Keratinocyte (primary cell): ENCODE data around the gene CATSPERZ. TPM values are rescaled to one million over a fixed set of nuclear protein-coding genes. Genes with fewer than 3 reads are reported as not detected.

ENCODE experiments used
- DNase-seq: peaks from one replicate; pipeline ENCODE4 v3.0.0-alpha.2; 2011; ENCODE audit warnings: low read depth, missing footprints, low spot score
- FAIRE-seq: peaks from 2 replicates; lab custom pipeline; 2011; peaks lifted over from hg19 to GRCh38; lab: Jason Lieb, UNC
- H2AFZ ChIP-seq: 2 replicates; pipeline ENCODE4 v1.6.0; 2012; ENCODE audit warnings: low read length, control low read depth, inconsistent platforms; ENCODE audit not compliant: control insufficient read depth
- H3K27ac ChIP-seq: 2 replicates; pipeline ENCODE4 v1.5.1; 2011; ENCODE audit warnings: low read length; ENCODE audit not compliant: control insufficient read depth, insufficient read depth
- H3K27me3 ChIP-seq: 3 replicates; pipeline ENCODE4 v1.6.0; 2011; ENCODE audit warnings: low read length; ENCODE audit not compliant: control insufficient read depth, insufficient read depth; ENCODE audit errors: extremely low read depth
- H3K36me3 ChIP-seq, 2 experiments: 2 replicates in 1 of 2; 3 replicates in 1 of 2; pipeline ENCODE4 v1.5.1; 2011; ENCODE audit warnings: low read length in 2 of 2, mild to moderate bottlenecking in 1 of 2; ENCODE audit not compliant: control insufficient read depth in 2 of 2, insufficient read depth in 2 of 2; ENCODE audit errors: extremely low read depth in 1 of 2
- H3K4me1 ChIP-seq: 3 replicates; pipeline ENCODE4 v1.5.1; 2011; ENCODE audit warnings: low read length; ENCODE audit not compliant: control insufficient read depth, insufficient read depth; ENCODE audit errors: extremely low read depth
- H3K4me2 ChIP-seq: 3 replicates; pipeline ENCODE4 v1.6.0; 2011; ENCODE audit warnings: low read depth, low read length; ENCODE audit not compliant: control insufficient read depth, insufficient read depth; ENCODE audit errors: extremely low read depth
- H3K4me3 ChIP-seq, 3 experiments: fragments of 200-600 bp in 1 of 3; sonication (generic) in 1 of 3; 2 replicates in 2 of 3; 3 replicates in 1 of 3; pipeline ENCODE4 v1.5.1; 2011 to 2016; ENCODE audit warnings: low read length in 3 of 3, mild to moderate bottlenecking in 3 of 3, control low read depth in 2 of 3, inconsistent platforms in 1 of 3, low read depth in 1 of 3, mixed read lengths in 1 of 3, mixed run types in 1 of 3, moderate library complexity in 1 of 3; ENCODE audit not compliant: control insufficient read depth in 2 of 3, insufficient read depth in 2 of 3; ENCODE audit errors: extremely low read depth in 1 of 3
- H3K79me2 ChIP-seq: 2 replicates; pipeline ENCODE4 v1.6.0; 2012; ENCODE audit warnings: low read length; ENCODE audit not compliant: control insufficient read depth, insufficient read depth
- H3K9ac ChIP-seq: 3 replicates; pipeline ENCODE4 v1.6.0; 2011; ENCODE audit warnings: low read length; ENCODE audit not compliant: control insufficient read depth, insufficient read depth; ENCODE audit errors: extremely low read depth
- H3K9me1 ChIP-seq: 3 replicates; pipeline ENCODE4 v1.6.0; 2011; ENCODE audit warnings: low read length; ENCODE audit not compliant: control insufficient read depth, insufficient read depth; ENCODE audit errors: extremely low read depth
- H3K9me3 ChIP-seq: 2 replicates; pipeline ENCODE4 v1.5.1; 2012; ENCODE audit warnings: low read depth, low read length; ENCODE audit not compliant: control insufficient read depth
- H4K20me1 ChIP-seq: 3 replicates; pipeline ENCODE4 v1.6.0; 2011; ENCODE audit warnings: low read length; ENCODE audit not compliant: control insufficient read depth, insufficient read depth; ENCODE audit errors: extremely low read depth
- EZH2 ChIP-seq: IDR thresholded peaks from one replicate; pipeline ENCODE4 v1.6.1; 2012; ENCODE audit warnings: inconsistent platforms, mild to moderate bottlenecking, low read length, moderate library complexity
- dilution Hi-C: fragments of 300-500 bp; cut with MboI; formaldehyde crosslinking; loops from one replicate; pipeline ENCODE4 v1.7.0; 2020; ENCODE audit warnings: low sequenced_read_pairs; ENCODE audit not compliant: extremely low pct_ligation_motif_present
- polyA plus RNA-seq, 5 experiments: library from polyadenylated mRNA; depleted of rRNA in 3 of 5; stranded (reverse) in 3 of 5; stranded (forward) in 1 of 5; unstranded in 1 of 5; fragments of >200 nt; gene quantifications; 1 replicate in 1 of 5; 2 replicates in 3 of 5; 3 replicates in 1 of 5; pipeline versions ENCODE4 v1.2.1 to v1.2.3, GENCODE V29; 2011 to 2012; ENCODE audit warnings: missing spikeins in 2 of 5, low read depth in 1 of 5, low replicate concordance in 1 of 5
- TF ChIP-seq, protein P1 (sequence below), 3 experiments: IDR thresholded peaks in 1 of 3; conservative IDR thresholded peaks in 1 of 3; optimal IDR thresholded peaks in 1 of 3; 2 replicates in 2 of 3; 3 replicates in 1 of 3; pipeline versions ENCODE3 to v1.5.1; 2011; ENCODE audit warnings: low read length in 3 of 3, mild to moderate bottlenecking in 3 of 3, moderate library complexity in 2 of 3, control low read depth in 1 of 3, inconsistent platforms in 1 of 3; ENCODE audit not compliant: insufficient read depth in 2 of 3; ENCODE audit errors: extremely low read depth in 1 of 3

CATSPERZ gene
- polyA plus RNA-seq, 1 donor (not counting 4 experiments of a cell fraction or from before 2014, with no cell fraction given): 0.29 TPM

GRCh38 chr11:64331569-64332371 is 31.6 kb downstream of the CATSPERZ start:
- no peaks in the 10 kb centered on the region for H3K9me1 ChIP-seq
- dilution Hi-C loops: no loop called here
- peak overlapping the region; percentile 86 for H3K27ac ChIP-seq
- H2AFZ ChIP-seq: peak overlapping the region; percentile 71
- H3K9ac ChIP-seq: peak overlapping the region; percentile 70
- TF ChIP-seq, protein P1, sequence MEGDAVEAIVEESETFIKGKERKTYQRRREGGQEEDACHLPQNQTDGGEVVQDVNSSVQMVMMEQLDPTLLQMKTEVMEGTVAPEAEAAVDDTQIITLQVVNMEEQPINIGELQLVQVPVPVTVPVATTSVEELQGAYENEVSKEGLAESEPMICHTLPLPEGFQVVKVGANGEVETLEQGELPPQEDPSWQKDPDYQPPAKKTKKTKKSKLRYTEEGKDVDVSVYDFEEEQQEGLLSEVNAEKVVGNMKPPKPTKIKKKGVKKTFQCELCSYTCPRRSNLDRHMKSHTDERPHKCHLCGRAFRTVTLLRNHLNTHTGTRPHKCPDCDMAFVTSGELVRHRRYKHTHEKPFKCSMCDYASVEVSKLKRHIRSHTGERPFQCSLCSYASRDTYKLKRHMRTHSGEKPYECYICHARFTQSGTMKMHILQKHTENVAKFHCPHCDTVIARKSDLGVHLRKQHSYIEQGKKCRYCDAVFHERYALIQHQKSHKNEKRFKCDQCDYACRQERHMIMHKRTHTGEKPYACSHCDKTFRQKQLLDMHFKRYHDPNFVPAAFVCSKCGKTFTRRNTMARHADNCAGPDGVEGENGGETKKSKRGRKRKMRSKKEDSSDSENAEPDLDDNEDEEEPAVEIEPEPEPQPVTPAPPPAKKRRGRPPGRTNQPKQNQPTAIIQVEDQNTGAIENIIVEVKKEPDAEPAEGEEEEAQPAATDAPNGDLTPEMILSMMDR (optimal IDR thresholded peaks at IDR 0.05 in 1 of 3, IDR thresholded peaks at IDR 0.05 in 1 of 3, conservative IDR thresholded peaks at IDR 0.05 in 1 of 3; ENCODE audit: extremely low read depth in 1 of 3, insufficient read depth in 2 of 3, low read length in 3 of 3): peak; percentile 82 to 91 (median 90)
- no peak for TF ChIP-seq EZH2
- no peaks in the 10 kb centered on the region for H3K36me3 ChIP-seq
- DNase-seq (peak; percentile 93), FAIRE-seq (peak; percentile 52)
- H3K4me2 ChIP-seq: peak overlapping the region; percentile 70
- no peaks in the 10 kb centered on the region for H4K20me1 ChIP-seq
- no peaks in the 10 kb centered on the region for H3K79me2 ChIP-seq
- no peaks in the 10 kb centered on the region for H3K27me3 ChIP-seq
- H3K4me3 ChIP-seq: no peak overlapping the region
- H3K4me1 ChIP-seq: peaks cover 20% of the 10 kb centered on the region
- H3K9me3 ChIP-seq: no peaks in the 10 kb centered on the region

DNA sequence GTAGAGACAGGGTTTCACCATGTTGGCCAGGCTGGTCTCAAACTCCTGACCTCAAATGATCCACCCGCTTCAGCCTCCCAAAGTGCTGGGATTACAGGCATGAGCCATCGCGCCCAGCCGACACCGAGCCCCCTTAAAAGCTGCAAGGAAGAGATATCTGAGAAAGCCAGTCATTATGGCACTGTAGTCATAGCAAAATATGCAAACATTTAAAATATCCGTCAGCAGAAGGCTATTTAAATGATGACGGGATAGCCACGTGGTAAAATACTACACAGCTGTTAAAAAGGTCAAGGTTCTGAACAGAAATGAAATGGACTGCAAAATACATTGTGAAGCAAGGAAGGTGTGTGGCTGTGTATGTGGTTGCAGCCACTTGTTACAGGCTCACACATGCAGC is 33.4 kb downstream of the CATSPERZ start:
- no peaks in the 10 kb centered on the region for H3K9me3 ChIP-seq
- no peak for DNase-seq
- peaks cover 20% of the 10 kb centered on the region for H3K4me1 ChIP-seq
- H3K79me2 ChIP-seq: no peaks in the 10 kb centered on the region
- H2AFZ ChIP-seq: no peak overlapping the region
- dilution Hi-C loops: no loop called here
- no peak overlapping the region for H3K4me2 ChIP-seq
- H3K4me3 ChIP-seq: no peak overlapping the region
- H3K27ac ChIP-seq: no peak overlapping the region
- H3K27me3 ChIP-seq: no peaks in the 10 kb centered on the region
- FAIRE-seq: no peak
- H3K36me3 ChIP-seq: no peaks in the 10 kb centered on the region
- no peak for TF ChIP-seq EZH2
- TF ChIP-seq, protein P1 (optimal IDR thresholded peaks at IDR 0.05 in 1 of 3, IDR thresholded peaks at IDR 0.05 in 1 of 3, conservative IDR thresholded peaks at IDR 0.05 in 1 of 3; ENCODE audit: extremely low read depth in 1 of 3, insufficient read depth in 2 of 3, low read length in 3 of 3): no peak
- no peaks in the 10 kb centered on the region for H4K20me1 ChIP-seq
- no peaks in the 10 kb centered on the region for H3K9me1 ChIP-seq
- H3K9ac ChIP-seq: no peak overlapping the region
